Liver (tissue), 9 donors: ENCODE data around the gene FUBP3. TPM values are rescaled to one million over a fixed set of nuclear protein-coding genes. Genes with fewer than 3 reads are reported as not detected.
"Not testable (repeated sequence)": the region's sequence is repeated elsewhere in the genome, so short reads cannot be mapped to it uniquely, and the experiment has no call there.

Experiments
- DNase-seq: peaks from one replicate; pipeline ENCODE4 v3.0.0-alpha.2; 2017; ENCODE audit warnings: low spot score
- H3K27ac ChIP-seq, 2 donors: one replicate each; pipeline ENCODE4 v1.7.0; 2013; ENCODE audit warnings: inconsistent platforms in 2 of 2, low read length in 2 of 2, control low read depth in 1 of 2, low read depth in 1 of 2, mild to moderate bottlenecking in 1 of 2
- H3K27me3 ChIP-seq, 4 donors: one replicate each; pipeline versions ENCODE4 v1.6.1 to v1.7.0; 2013; ENCODE audit warnings: low read length in 3 of 4, inconsistent platforms in 1 of 4, mild to moderate bottlenecking in 1 of 4, moderate library complexity in 1 of 4; ENCODE audit not compliant: control insufficient read depth in 4 of 4, insufficient read depth in 4 of 4
- H3K36me3 ChIP-seq, 4 donors: one replicate each; pipeline versions ENCODE4 v1.6.1 to v1.7.0; 2013; ENCODE audit warnings: low read length in 3 of 4, mild to moderate bottlenecking in 3 of 4, low read depth in 1 of 4, moderate library complexity in 1 of 4; ENCODE audit not compliant: control insufficient read depth in 4 of 4, insufficient read depth in 3 of 4
- H3K4me1 ChIP-seq, 4 donors: one replicate each; pipeline versions ENCODE4 v1.6.1 to v1.7.0; 2013; ENCODE audit warnings: low read length in 3 of 4, mild to moderate bottlenecking in 3 of 4, moderate library complexity in 1 of 4; ENCODE audit not compliant: control insufficient read depth in 4 of 4, insufficient read depth in 4 of 4
- H3K4me3 ChIP-seq, 3 donors: one replicate each; pipeline versions ENCODE4 v1.6.1 to v1.7.0; 2013; ENCODE audit warnings: low read length in 3 of 3, control low read depth in 1 of 3, low read depth in 1 of 3, mild to moderate bottlenecking in 1 of 3
- H3K9ac ChIP-seq, 2 donors: one replicate each; pipeline ENCODE4 v1.7.0; 2013; ENCODE audit warnings: low read length in 2 of 2, mild to moderate bottlenecking in 2 of 2, moderate library complexity in 2 of 2, control low read depth in 1 of 2, low read depth in 1 of 2
- H3K9me3 ChIP-seq, 4 donors: one replicate each; pipeline versions ENCODE4 v1.6.1 to v1.7.0; 2013; ENCODE audit warnings: low read length in 3 of 4; ENCODE audit not compliant: control insufficient read depth in 4 of 4
- EGR1 ChIP-seq, 2 donors: IDR thresholded peaks; 2 replicates each; pipeline ENCODE4 v1.6.1; 2016 to 2018; ENCODE audit warnings: antibody characterized with exemption in 2 of 2, low read depth in 2 of 2
- FOXA2 ChIP-seq: IDR thresholded peaks from 2 replicates; pipeline ENCODE4 v1.6.1; 2016; ENCODE audit warnings: antibody characterized with exemption
- GABPA ChIP-seq, 2 donors: IDR thresholded peaks in 1 of 2; conservative IDR thresholded peaks in 1 of 2; 2 replicates each; pipeline ENCODE4 v1.6.1; 2016; ENCODE audit warnings: antibody characterized with exemption in 2 of 2, mild to moderate bottlenecking in 1 of 2, moderate library complexity in 1 of 2
- HNF4A ChIP-seq, 2 donors: conservative IDR thresholded peaks; 2 replicates each; pipeline ENCODE4 v1.6.1; 2016; ENCODE audit warnings: antibody characterized with exemption in 2 of 2, mild to moderate bottlenecking in 2 of 2
- HNF4G ChIP-seq: IDR thresholded peaks from 2 replicates; pipeline ENCODE4 v1.6.1; 2016; ENCODE audit warnings: antibody characterized with exemption
- JUND ChIP-seq, 2 donors: IDR thresholded peaks; 2 replicates each; pipeline ENCODE4 v1.6.1; 2016; ENCODE audit warnings: antibody characterized with exemption in 2 of 2
- NR2F2 ChIP-seq: IDR thresholded peaks from 2 replicates; pipeline ENCODE4 v1.6.1; 2016; ENCODE audit warnings: antibody characterized with exemption
- RAD21 ChIP-seq, 2 donors: IDR thresholded peaks; 2 replicates each; pipeline ENCODE4 v1.6.1; 2016; ENCODE audit warnings: antibody characterized with exemption in 2 of 2, mild to moderate bottlenecking in 2 of 2
- RXRA ChIP-seq, 2 donors: IDR thresholded peaks; 2 replicates each; pipeline ENCODE4 v1.6.1; 2017 to 2018; ENCODE audit warnings: antibody characterized with exemption in 2 of 2, mild to moderate bottlenecking in 1 of 2
- TAF1 ChIP-seq: conservative IDR thresholded peaks from 2 replicates; pipeline ENCODE4 v1.6.1; 2016; ENCODE audit warnings: antibody characterized with exemption, mild to moderate bottlenecking
- YY1 ChIP-seq: IDR thresholded peaks from 2 replicates; pipeline ENCODE4 v1.6.1; 2016; ENCODE audit warnings: antibody characterized with exemption, mild to moderate bottlenecking
- WGBS: extraction: QIAGEN DNeasy Blood & Tissue Kit; methylation state at CpG from one replicate; pipeline ENCODE4 v1.1.7; 2013; 5-methylcytosine and 5-hydroxymethylcytosine counted together
- polyA plus RNA-seq, 2 donors: library from polyadenylated mRNA; stranded (reverse) in 1 of 2; unstranded in 1 of 2; fragments of 200-250 nt in 1 of 2; fragments of >200 nt in 1 of 2; fragmentation: Nextera tagmentation in 1 of 2; extraction: Ambion mirVana in 1 of 2; gene quantifications; one replicate each; pipeline versions ENCODE4 v1.2.1 to v1.2.3, GENCODE V29; 2013 to 2015
- total RNA-seq, 2 donors: library from RNA; depleted of rRNA; stranded (reverse); fragments of >200 nt; gene quantifications; one replicate each; pipeline ENCODE4 v1.2.3, GENCODE V29; 2014
- TF ChIP-seq, protein P1 (sequence below): IDR thresholded peaks from 2 replicates; pipeline ENCODE4 v1.6.1; 2016; ENCODE audit warnings: antibody characterized with exemption
- TF ChIP-seq, protein P2 (sequence below): IDR thresholded peaks from 2 replicates; pipeline ENCODE4 v1.6.1; 2016; ENCODE audit warnings: antibody characterized with exemption
- TF ChIP-seq, protein P3 (sequence below): fragments of 150-350 bp; IDR thresholded peaks from 2 replicates; pipeline ENCODE4 v1.5.1; 2017; ENCODE audit warnings: improper control_type of control experiment, low read depth, low read length; ENCODE audit not compliant: missing input control
- TF ChIP-seq, protein P4 (sequence below): IDR thresholded peaks from 2 replicates; pipeline ENCODE4 v1.6.1; 2016; ENCODE audit warnings: antibody characterized with exemption
- TF ChIP-seq, protein P5 (sequence below): IDR thresholded peaks from 2 replicates; pipeline ENCODE4 v1.6.1; 2016; ENCODE audit warnings: antibody characterized with exemption, mild to moderate bottlenecking
- donor health status: healthy.
- donor health status: healthy.
- donor health status: healthy.
- donor health status: healthy.
- donor health status: healthy.

FUBP3 gene
- total and polyA plus RNA-seq, 4 donors: 16.1 to 39.0 (median 24.8) TPM

DNA sequence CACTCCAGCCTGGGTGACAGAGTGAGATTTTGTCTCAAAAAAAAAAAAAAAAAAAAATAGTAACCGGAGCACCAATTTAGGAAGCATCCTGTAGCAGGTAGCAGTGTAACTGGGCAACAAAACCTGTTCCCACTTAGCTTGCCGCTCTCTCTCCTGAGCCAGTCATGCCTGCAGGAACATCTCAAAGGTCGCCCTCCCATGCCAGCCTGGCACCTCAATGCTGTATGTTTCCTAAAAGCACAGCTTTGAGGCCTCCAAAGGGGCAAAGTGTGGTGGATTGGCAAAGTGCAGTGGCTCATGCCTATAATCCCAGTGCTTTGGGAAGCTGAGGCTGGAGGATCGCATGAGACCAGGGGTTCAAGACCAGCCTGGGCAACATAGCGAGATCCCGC, 22.3 kb upstream of the FUBP3 start:
- H3K4me1 ChIP-seq: no peaks in the 10 kb centered on the region
- no peak for DNase-seq
- no peak overlapping the region for H3K4me3 ChIP-seq
- TF ChIP-seq NR2F2: no peak
- TF ChIP-seq HNF4G: no peak
- TF ChIP-seq, protein P1, sequence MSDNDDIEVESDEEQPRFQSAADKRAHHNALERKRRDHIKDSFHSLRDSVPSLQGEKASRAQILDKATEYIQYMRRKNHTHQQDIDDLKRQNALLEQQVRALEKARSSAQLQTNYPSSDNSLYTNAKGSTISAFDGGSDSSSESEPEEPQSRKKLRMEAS: no peak
- TF ChIP-seq, protein P2, sequence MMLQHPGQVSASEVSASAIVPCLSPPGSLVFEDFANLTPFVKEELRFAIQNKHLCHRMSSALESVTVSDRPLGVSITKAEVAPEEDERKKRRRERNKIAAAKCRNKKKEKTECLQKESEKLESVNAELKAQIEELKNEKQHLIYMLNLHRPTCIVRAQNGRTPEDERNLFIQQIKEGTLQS: no peak
- TF ChIP-seq FOXA2: no peak
- no peak for TF ChIP-seq EGR1 (IDR thresholded peaks at IDR 0.05; ENCODE audit: low read depth in 2 of 2)
- no peak for TF ChIP-seq RXRA (IDR thresholded peaks at IDR 0.05)
- no peak for TF ChIP-seq GABPA (IDR thresholded peaks at IDR 0.05 in 1 of 2, conservative IDR thresholded peaks at IDR 0.05 in 1 of 2)
- TF ChIP-seq, protein P3, sequence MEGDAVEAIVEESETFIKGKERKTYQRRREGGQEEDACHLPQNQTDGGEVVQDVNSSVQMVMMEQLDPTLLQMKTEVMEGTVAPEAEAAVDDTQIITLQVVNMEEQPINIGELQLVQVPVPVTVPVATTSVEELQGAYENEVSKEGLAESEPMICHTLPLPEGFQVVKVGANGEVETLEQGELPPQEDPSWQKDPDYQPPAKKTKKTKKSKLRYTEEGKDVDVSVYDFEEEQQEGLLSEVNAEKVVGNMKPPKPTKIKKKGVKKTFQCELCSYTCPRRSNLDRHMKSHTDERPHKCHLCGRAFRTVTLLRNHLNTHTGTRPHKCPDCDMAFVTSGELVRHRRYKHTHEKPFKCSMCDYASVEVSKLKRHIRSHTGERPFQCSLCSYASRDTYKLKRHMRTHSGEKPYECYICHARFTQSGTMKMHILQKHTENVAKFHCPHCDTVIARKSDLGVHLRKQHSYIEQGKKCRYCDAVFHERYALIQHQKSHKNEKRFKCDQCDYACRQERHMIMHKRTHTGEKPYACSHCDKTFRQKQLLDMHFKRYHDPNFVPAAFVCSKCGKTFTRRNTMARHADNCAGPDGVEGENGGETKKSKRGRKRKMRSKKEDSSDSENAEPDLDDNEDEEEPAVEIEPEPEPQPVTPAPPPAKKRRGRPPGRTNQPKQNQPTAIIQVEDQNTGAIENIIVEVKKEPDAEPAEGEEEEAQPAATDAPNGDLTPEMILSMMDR: no peak
- TF ChIP-seq, protein P4, sequence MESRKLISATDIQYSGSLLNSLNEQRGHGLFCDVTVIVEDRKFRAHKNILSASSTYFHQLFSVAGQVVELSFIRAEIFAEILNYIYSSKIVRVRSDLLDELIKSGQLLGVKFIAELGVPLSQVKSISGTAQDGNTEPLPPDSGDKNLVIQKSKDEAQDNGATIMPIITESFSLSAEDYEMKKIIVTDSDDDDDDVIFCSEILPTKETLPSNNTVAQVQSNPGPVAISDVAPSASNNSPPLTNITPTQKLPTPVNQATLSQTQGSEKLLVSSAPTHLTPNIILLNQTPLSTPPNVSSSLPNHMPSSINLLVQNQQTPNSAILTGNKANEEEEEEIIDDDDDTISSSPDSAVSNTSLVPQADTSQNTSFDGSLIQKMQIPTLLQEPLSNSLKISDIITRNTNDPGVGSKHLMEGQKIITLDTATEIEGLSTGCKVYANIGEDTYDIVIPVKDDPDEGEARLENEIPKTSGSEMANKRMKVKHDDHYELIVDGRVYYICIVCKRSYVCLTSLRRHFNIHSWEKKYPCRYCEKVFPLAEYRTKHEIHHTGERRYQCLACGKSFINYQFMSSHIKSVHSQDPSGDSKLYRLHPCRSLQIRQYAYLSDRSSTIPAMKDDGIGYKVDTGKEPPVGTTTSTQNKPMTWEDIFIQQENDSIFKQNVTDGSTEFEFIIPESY: no peak
- no peak for TF ChIP-seq RAD21 (IDR thresholded peaks at IDR 0.05)
- no peaks in the 10 kb centered on the region for H3K9me3 ChIP-seq
- H3K36me3 ChIP-seq: no peaks in the 10 kb centered on the region
- no peaks in the 10 kb centered on the region for H3K27me3 ChIP-seq
- no peak overlapping the region for H3K9ac ChIP-seq
- WGBS: 94% methylated on average over 6 of the region's 6 CpGs
- no peak overlapping the region for H3K27ac ChIP-seq

DNA sequence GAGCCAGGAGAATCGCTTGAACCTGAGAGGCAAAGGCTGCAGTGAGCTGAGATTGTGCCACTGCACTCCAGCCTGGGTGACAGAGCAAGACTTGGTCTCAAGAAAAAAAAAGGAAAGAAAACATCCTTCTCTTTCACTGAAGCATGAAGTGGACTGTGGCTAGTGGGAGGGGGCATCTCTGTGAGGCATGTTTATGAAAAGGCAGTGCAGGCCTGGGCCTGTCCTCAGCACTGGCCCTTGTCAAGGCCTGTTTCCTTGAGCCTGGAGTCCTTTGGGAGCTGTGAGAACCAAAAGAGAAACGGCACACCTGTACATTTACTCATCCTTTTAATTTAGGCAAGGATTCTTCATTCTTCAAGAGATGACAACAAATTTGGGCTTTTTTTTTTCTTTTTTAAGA, 18.3 kb upstream of the FUBP3 start:
- TF ChIP-seq, protein P2: no peak
- no peak for TF ChIP-seq JUND (IDR thresholded peaks at IDR 0.05)
- no peak for TF ChIP-seq RAD21 (IDR thresholded peaks at IDR 0.05)
- TF ChIP-seq, protein P5, sequence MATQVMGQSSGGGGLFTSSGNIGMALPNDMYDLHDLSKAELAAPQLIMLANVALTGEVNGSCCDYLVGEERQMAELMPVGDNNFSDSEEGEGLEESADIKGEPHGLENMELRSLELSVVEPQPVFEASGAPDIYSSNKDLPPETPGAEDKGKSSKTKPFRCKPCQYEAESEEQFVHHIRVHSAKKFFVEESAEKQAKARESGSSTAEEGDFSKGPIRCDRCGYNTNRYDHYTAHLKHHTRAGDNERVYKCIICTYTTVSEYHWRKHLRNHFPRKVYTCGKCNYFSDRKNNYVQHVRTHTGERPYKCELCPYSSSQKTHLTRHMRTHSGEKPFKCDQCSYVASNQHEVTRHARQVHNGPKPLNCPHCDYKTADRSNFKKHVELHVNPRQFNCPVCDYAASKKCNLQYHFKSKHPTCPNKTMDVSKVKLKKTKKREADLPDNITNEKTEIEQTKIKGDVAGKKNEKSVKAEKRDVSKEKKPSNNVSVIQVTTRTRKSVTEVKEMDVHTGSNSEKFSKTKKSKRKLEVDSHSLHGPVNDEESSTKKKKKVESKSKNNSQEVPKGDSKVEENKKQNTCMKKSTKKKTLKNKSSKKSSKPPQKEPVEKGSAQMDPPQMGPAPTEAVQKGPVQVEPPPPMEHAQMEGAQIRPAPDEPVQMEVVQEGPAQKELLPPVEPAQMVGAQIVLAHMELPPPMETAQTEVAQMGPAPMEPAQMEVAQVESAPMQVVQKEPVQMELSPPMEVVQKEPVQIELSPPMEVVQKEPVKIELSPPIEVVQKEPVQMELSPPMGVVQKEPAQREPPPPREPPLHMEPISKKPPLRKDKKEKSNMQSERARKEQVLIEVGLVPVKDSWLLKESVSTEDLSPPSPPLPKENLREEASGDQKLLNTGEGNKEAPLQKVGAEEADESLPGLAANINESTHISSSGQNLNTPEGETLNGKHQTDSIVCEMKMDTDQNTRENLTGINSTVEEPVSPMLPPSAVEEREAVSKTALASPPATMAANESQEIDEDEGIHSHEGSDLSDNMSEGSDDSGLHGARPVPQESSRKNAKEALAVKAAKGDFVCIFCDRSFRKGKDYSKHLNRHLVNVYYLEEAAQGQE: no peak
- TF ChIP-seq GABPA (IDR thresholded peaks at IDR 0.05 in 1 of 2, conservative IDR thresholded peaks at IDR 0.05 in 1 of 2): no peak
- TF ChIP-seq YY1: no peak
- no peak for TF ChIP-seq HNF4A (conservative IDR thresholded peaks at IDR 0.05)
- TF ChIP-seq, protein P3: no peak
- TF ChIP-seq RXRA (IDR thresholded peaks at IDR 0.05): no peak
- TF ChIP-seq HNF4G: no peak
- no peak for TF ChIP-seq TAF1
- Histone ChIP-seq H3K9ac (no peak overlapping the region), H3K27me3 (no peaks in the 10 kb centered on the region), H3K27ac (no peak overlapping the region), H3K36me3 (no peaks in the 10 kb centered on the region), H3K9me3 (no peaks in the 10 kb centered on the region), H3K4me1 (peaks cover 0 to 1% (median 0%) of the 10 kb centered on the region in 4 donors), H3K4me3 (no peak overlapping the region)
- DNase-seq: no peak
- WGBS: 94% methylated on average over 2 of the region's 2 CpGs

DNA sequence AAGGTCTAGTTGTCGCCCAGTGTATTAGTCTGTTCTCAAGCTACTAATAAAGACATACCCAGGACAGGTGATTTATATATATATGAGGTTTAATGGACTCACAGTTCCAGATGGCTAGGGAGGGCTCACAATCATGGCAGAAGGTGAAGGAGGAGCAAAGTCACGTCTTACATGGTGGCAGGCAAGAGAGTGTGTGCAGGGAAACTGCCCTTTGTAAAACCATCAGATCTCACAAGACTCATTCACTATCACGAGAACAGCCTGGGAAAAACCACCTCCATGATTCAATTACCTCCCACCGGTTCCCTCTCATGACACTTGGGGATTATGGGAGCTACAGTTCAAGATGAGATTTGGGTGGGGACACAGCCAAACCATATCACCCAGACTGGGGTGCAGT, 16.9 kb upstream of the FUBP3 start:
- H3K9ac ChIP-seq, H3K4me3 ChIP-seq, DNase-seq, H3K27ac ChIP-seq, H3K36me3 ChIP-seq, H3K9me3 ChIP-seq, H3K27me3 ChIP-seq, H3K4me1 ChIP-seq: not testable (repeated sequence)
- 96% methylated on average over 4 of the region's 4 CpGs for WGBS
